ENCODE data around the gene STAT3. TPM values are rescaled to one million over a fixed set of nuclear protein-coding genes. Genes with fewer than 3 reads are reported as not detected.

Gene STAT3
- total and polyA plus RNA-seq, 2 of the 13 experiments (the other 11 are each of a cell fraction or from before 2014, with no cell fraction given), result 61.8 to 62.4 TPM

DNA sequence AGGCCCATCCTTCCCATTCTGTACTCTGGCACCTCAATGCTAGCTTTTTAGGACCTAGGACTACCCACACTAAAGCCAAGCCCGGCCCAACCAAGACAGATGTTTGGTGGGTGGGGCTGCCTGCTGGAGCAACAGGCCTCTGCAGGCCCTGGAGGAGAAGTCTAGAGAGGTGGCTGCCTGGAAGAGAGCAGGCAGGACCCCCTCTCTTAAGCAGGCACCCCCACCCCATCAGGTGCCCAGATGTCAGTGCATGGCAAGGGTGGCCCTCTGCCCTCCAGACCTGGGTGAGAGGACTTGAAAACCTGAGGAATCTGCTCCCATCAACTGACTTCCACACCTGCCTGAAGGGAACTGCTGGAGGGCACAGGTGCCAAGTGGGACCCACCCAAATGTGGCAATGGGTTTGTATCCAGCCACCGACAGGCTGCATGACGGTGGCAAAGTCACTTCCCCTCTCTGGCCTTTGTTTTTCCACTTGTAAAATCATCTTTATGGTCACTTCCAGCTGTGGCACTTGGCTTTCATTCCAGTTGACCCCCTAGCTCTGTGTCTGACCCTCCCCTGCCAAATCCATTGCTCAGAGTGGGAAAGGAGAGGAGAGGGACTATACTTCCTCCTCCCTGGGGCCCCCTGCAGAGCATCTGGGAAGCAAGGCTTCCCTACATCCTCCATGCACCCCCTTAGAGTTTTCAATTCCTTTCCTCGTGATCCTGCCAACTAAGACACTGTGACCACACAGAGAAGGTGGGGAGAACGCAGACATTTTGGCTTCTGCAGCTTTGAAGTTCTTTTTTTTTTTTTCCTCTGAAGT lies 101.6 kb downstream of the STAT3 start:
- Histone ChIP-seq H3K79me2 (ENCODE audit: insufficient read depth, low read length) (no peaks in the 10 kb centered on the region), H4K20me1 (ENCODE audit: insufficient read depth, low read length) (no peaks in the 10 kb centered on the region), H3K36me3 (replicated peaks in 1 of 2; ENCODE audit: control insufficient read depth in 1 of 2, insufficient read depth in 2 of 2, low read length in 2 of 2) (no peaks in the 10 kb centered on the region), H2AFZ (ENCODE audit: low read length) (no peak overlapping the region), H3K27me3 (ENCODE audit: control insufficient read depth in 1 of 2, insufficient read depth in 2 of 2, low read length in 2 of 2) (peaks cover 6 to 36% of the 10 kb centered on the region in 2 experiments; a peak in 4 of 5 replicates), H3K4me1 (ENCODE audit: insufficient read depth, low read length) (peaks cover 51% of the 10 kb centered on the region), H3K4me3 (replicated peaks in 1 of 3; ENCODE audit: insufficient read depth in 1 of 3, low read depth in 2 of 3, low read length in 3 of 3) (no peak overlapping the region), H3K4me2 (ENCODE audit: low read depth, low read length) (no peak overlapping the region), H3K9me3 (ENCODE audit: low read length) (no peaks in the 10 kb centered on the region), H3K9ac (ENCODE audit: insufficient read depth, low read depth, low read length) (no peak overlapping the region), H3K27ac (ENCODE audit: extremely low read length, insufficient read depth, low read length) (no peak overlapping the region)
- in situ Hi-C loops (cut with HindIII; ENCODE audit: extremely low pct_ligation_motif_present, low pct_unique_long_range_greater_than_20kb), result no loop called here
- 56% methylated on average over 5 of the region's 5 CpGs for WGBS (ENCODE audit: low lambda C conversion rate)
- POLR2A ChIA-PET, result interaction anchor here (0.7 to 2.6 kb wide), 2 partner anchors 9 to 1259 kb away, joined by 3 to 9 read pairs; partner anchors contain the start of gene KRTAP1-5
- DNase-seq (ENCODE audit: low spot score) (no peak), FAIRE-seq (no peak), ATAC-seq (no peak)
- TF ChIP-seq, protein P1, sequence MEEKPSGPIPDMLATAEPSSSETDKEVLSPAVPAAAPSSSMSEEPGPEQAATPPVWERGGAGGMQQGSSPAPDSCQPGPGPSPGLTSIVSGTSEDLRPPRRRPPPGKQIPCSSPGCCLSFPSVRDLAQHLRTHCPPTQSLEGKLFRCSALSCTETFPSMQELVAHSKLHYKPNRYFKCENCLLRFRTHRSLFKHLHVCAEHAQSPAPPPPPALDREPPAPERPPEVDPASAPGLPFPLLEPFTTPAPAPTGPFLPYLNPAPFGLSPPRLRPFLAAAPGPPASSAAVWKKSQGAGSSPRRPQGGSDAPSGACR (CRISPR knock-in tag; IDR thresholded peaks at IDR 0.05), result no peak
- TF ChIP-seq ZNF780A (CRISPR knock-in tag; IDR thresholded peaks at IDR 0.05), result no peak
- TF ChIP-seq ZSCAN21 (CRISPR knock-in tag; IDR thresholded peaks at IDR 0.05; ENCODE audit: borderline replicate concordance), result no peak
- no peak for TF ChIP-seq PHF20 (CRISPR knock-in tag; IDR thresholded peaks at IDR 0.05)
- TF ChIP-seq ZNF629 (CRISPR knock-in tag; conservative IDR thresholded peaks at IDR 0.05), result peak; percentile 41; the same call in 1 of the 2 replicates
- TF ChIP-seq, protein P2, sequence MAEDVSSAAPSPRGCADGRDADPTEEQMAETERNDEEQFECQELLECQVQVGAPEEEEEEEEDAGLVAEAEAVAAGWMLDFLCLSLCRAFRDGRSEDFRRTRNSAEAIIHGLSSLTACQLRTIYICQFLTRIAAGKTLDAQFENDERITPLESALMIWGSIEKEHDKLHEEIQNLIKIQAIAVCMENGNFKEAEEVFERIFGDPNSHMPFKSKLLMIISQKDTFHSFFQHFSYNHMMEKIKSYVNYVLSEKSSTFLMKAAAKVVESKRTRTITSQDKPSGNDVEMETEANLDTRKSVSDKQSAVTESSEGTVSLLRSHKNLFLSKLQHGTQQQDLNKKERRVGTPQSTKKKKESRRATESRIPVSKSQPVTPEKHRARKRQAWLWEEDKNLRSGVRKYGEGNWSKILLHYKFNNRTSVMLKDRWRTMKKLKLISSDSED (CRISPR knock-in tag; IDR thresholded peaks at IDR 0.05), result no peak
- TF ChIP-seq RERE (CRISPR knock-in tag; IDR thresholded peaks at IDR 0.05; ENCODE audit: low read depth), result no peak
- no peak for TF ChIP-seq RARG (CRISPR knock-in tag; IDR thresholded peaks at IDR 0.05; ENCODE audit: low read depth)
- TF ChIP-seq ZNF180 (CRISPR knock-in tag; IDR thresholded peaks at IDR 0.05; ENCODE audit: borderline replicate concordance, low read depth), result no peak
- CTCF ChIA-PET (ENCODE audit: low intra/inter-chr PET ratio, low total read pairs), result no interaction called here
- intact Hi-C loops (cut with micrococcal nuclease; ENCODE audit: unreplicated experiment), result loop anchor here (1.0 to 10.0 kb wide), 2 partner anchors 7 to 62 kb away; no protein-coding TSS in a partner anchor
- no TSS peak for BruUV-seq (replicated peaks)
